ENCODE data around the gene ACHE.
"Not testable (repeated sequence)": the region's sequence is repeated elsewhere in the genome, so short reads cannot be mapped to it uniquely, and the experiment has no call there.

Gene ACHE

DNA sequence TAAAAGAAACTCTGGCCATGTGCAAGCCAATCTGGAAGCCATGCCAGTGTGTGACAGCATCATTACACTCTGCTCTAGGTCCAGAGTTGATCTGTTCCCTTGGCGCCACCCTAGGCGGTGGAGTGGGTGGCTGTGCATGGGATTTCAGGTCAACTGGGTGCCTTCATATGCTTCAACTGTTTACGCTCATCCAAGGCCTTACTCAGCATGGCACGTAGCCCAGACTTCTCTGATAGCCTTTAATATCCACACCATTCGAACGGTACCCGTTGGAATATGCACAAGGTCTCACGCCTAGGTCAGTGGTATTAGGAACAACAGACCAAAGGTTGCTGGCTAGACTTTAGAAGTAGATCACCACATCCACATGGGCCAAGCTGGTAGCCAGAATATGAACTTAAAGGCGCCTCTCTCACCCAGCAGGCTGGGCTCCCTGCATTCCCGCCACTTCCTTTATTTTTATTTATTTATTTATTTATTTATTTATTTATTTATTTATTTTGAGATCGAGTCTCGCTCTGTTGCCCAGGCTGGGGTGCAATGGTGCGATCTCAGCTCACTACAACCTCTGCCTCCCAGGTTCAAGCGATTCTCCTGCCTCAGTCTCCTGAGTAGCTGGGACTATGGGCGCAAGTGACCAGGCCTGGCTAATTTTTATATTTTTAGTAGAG is 18.7 kb upstream of the ACHE start:
- FAIRE-seq (no peak), DNase-seq (ENCODE audit: insufficient read length) (no peak)
- TF ChIP-seq POLR2AphosphoS5 (IDR thresholded peaks at IDR 0.05; ENCODE audit: low read depth, low read length), result no peak
- no peak for TF ChIP-seq TAF1 (IDR thresholded peaks at IDR 0.05; ENCODE audit: borderline replicate concordance, low read depth, low read length)
- no peak for TF ChIP-seq POLR2A (IDR thresholded peaks at IDR 0.05; ENCODE audit: low read depth, low read length)

DNA sequence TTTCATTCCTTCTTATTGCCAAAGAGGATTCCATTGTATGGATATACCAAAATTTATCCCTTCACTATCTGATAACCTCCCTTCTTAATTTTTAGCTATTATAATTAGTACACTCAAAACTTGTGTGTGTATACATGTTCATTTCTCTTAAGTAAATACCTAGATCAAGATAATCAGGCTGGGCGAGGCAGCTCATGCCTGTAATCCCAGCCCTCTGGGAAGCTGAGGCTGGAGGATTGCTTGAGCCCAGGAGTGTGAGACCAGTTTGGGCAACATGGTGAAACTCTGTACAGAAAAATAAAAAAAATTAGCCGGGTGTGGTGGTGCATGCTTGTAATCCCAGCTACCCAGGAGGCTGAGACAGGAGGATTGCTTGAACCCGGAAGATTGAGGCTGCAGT is 15.8 kb upstream of the ACHE start:
- FAIRE-seq (no peak), DNase-seq (ENCODE audit: insufficient read length) (no peak)
- TF ChIP-seq POLR2AphosphoS5 (IDR thresholded peaks at IDR 0.05; ENCODE audit: low read depth, low read length) (no peak), TAF1 (IDR thresholded peaks at IDR 0.05; ENCODE audit: borderline replicate concordance, low read depth, low read length) (no peak), POLR2A (IDR thresholded peaks at IDR 0.05; ENCODE audit: low read depth, low read length) (no peak)

DNA sequence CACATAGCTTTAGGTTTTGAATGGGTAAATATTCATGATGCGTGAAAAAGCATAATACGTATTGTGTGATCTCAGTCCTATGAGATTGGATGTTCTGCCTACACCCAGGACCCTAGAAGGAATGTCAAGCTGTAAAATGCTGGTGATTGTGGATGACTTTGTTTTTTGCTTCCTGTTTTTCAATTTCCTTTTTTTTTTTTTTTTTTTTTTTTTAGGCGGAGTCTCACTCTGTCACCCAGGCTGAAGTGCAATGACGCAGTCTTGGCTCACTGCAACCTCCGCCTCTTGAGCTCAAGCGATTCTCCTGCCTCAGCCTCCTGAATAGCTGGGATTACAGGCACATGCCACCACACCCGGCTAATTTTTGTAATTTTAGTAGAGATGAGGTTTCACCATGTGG is 14.8 kb upstream of the ACHE start:
- not testable (repeated sequence) for DNase-seq (ENCODE audit: insufficient read length); FAIRE-seq

DNA sequence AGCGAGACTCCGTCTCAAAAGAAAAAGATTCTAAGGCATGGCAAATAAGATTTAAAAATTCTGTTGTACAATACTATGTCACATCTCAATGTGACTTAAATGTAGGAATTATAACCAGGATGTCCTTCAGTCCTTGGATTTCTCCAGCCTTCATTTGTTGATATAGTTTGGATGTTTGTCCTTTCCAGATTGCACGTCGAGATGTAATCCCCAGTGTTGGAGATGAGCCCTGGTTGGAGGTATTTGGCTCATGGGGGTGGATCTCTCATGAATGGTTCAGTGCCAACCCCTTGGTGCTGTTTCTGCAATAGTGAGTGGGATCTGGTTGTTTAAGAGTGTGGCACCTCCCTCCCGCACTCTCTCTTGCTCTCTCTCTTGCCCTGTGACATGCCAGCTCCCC is 12.8 kb upstream of the ACHE start:
- no peak for FAIRE-seq
- TF ChIP-seq POLR2A (IDR thresholded peaks at IDR 0.05; ENCODE audit: low read depth, low read length) (no peak), POLR2AphosphoS5 (IDR thresholded peaks at IDR 0.05; ENCODE audit: low read depth, low read length) (no peak), TAF1 (IDR thresholded peaks at IDR 0.05; ENCODE audit: borderline replicate concordance, low read depth, low read length) (no peak)
- DNase-seq (ENCODE audit: insufficient read length), result no peak

DNA sequence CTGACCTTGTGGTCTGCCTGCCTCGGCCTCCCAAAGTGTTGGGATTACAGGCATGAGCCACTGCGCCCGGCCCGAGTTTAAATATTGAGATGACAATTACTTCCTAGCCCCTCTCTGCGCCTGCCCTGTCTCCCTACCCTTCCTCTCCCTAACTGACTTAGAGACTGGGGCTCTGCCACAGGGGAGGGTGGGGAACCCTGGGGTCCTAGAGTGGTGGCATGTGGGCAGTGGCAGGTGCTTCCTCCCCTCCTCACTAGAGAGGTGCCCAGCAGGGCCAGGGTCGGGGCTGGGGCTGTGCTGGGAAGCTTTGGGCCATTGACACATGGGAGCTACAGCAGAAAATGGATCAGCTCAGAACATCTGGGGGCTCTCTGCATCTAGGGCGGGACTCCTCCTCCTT is 7.0 kb upstream of the ACHE start:
- no peak for DNase-seq (ENCODE audit: insufficient read length)
- no peak for FAIRE-seq
- TF ChIP-seq TAF1 (IDR thresholded peaks at IDR 0.05; ENCODE audit: borderline replicate concordance, low read depth, low read length) (no peak), POLR2AphosphoS5 (IDR thresholded peaks at IDR 0.05; ENCODE audit: low read depth, low read length) (no peak), POLR2A (IDR thresholded peaks at IDR 0.05; ENCODE audit: low read depth, low read length) (no peak)

DNA sequence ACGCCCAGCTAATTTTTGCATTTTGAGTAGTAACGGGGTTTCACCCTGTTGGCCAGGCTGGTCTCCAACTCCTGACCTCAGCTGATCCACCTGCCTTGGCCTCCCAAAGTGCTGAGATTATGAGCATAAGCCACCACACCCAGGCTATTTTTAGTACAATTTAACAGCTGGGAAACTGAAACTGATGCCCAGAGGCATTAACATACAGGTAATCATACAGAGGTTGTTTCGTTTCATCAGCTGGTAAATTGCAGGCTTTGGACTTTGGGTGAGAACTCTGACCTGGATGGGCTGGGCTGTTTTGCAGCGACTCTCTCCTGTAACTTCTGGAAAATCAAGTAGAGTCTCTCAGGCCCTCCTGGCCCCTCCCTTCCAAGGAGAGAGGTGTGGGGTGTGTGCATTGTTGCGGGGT is 6.2 kb upstream of the ACHE start:
- no peak for TF ChIP-seq TAF1 (IDR thresholded peaks at IDR 0.05; ENCODE audit: borderline replicate concordance, low read depth, low read length)
- no peak for TF ChIP-seq POLR2AphosphoS5 (IDR thresholded peaks at IDR 0.05; ENCODE audit: low read depth, low read length)
- no peak for TF ChIP-seq POLR2A (IDR thresholded peaks at IDR 0.05; ENCODE audit: low read depth, low read length)
- FAIRE-seq (no peak), DNase-seq (ENCODE audit: insufficient read length) (no peak)

DNA sequence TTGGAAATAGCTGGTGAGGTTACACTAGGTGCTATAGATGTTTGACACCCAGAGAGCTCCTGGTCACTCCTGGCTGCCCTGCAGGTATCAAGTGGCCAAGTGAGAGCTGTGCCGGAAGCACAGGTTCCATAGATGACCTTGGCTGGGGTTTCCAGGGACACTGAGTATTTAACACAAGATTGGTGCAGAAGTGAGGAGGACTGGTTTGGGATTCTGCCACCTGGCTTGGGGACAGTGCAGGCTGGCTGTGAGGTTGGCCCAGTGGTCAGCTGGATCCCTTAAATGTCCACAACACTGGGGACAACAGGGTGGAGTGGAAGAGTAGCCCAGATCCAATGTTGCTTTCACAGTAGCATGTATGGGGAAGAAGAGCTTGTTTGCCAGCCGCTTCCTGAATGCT is 5.3 kb upstream of the ACHE start:
- no peak for TF ChIP-seq POLR2A (IDR thresholded peaks at IDR 0.05; ENCODE audit: low read depth, low read length)
- no peak for TF ChIP-seq TAF1 (IDR thresholded peaks at IDR 0.05; ENCODE audit: borderline replicate concordance, low read depth, low read length)
- no peak for TF ChIP-seq POLR2AphosphoS5 (IDR thresholded peaks at IDR 0.05; ENCODE audit: low read depth, low read length)
- no peak for FAIRE-seq
- no peak for DNase-seq (ENCODE audit: insufficient read length)

DNA sequence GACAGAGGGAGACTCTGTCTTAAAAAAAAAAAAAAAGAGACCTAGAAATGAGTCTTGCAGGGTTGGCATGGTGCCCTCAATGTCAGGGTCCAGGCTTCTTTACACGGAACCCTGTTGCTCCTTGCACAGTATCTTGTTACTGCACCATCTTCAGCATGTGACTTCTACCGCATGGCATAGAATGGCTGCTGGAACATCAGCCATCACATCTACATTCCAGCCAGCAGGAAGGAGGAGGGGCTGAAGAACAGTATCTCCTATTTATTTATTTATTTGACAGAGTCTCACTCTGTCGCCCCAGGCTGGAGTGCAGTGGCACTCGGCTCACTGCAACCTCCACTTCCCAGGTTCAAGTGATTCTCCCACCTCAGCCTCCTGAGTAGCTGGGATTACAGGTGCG is 3.7 kb upstream of the ACHE start:
- DNase-seq (ENCODE audit: insufficient read length), result no peak
- FAIRE-seq, result no peak

DNA sequence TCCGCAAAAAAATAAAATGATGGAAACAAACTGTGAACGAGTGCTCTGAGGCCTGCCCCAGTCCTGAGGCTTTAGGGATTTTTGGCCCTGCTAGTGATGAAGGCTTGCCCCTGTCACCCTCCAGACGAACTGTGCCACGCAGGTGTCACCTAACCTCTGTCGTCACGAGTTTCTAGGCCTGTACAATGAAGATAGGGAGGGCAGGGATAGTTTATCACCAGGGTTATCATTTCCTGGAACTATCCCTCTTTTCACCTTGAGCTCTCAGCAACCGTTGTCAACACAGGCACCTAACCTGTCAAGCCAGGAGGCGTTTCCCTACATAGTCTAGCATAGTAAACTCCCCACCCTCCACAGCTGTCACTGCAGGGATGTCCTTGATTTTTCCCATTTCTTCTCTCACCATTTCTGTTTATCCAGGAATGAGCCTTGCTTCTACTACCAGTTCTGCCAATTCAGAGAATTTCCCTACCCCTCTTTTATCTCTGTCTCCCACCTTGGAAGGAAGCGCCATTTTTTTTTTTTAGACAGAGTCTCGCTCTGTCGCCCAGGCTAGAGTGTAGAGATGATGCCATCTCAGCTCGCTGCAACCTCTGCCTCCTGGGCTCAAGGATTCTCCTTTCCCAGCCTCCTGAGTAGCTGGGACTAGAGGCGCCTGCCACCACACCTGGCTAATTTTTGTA is 2.2 kb upstream of the ACHE start:
- FAIRE-seq (no peak), DNase-seq (ENCODE audit: insufficient read length) (no peak)
- TF ChIP-seq POLR2A (IDR thresholded peaks at IDR 0.05; ENCODE audit: low read depth, low read length) (no peak), POLR2AphosphoS5 (IDR thresholded peaks at IDR 0.05; ENCODE audit: low read depth, low read length) (no peak), TAF1 (IDR thresholded peaks at IDR 0.05; ENCODE audit: borderline replicate concordance, low read depth, low read length) (no peak)

More for the DNA sequence above, 3.7 kb upstream of the ACHE start:
- TF ChIP-seq POLR2A (IDR thresholded peaks at IDR 0.05; ENCODE audit: low read depth, low read length) (no peak), POLR2AphosphoS5 (IDR thresholded peaks at IDR 0.05; ENCODE audit: low read depth, low read length) (no peak), TAF1 (IDR thresholded peaks at IDR 0.05; ENCODE audit: borderline replicate concordance, low read depth, low read length) (no peak)

DNA sequence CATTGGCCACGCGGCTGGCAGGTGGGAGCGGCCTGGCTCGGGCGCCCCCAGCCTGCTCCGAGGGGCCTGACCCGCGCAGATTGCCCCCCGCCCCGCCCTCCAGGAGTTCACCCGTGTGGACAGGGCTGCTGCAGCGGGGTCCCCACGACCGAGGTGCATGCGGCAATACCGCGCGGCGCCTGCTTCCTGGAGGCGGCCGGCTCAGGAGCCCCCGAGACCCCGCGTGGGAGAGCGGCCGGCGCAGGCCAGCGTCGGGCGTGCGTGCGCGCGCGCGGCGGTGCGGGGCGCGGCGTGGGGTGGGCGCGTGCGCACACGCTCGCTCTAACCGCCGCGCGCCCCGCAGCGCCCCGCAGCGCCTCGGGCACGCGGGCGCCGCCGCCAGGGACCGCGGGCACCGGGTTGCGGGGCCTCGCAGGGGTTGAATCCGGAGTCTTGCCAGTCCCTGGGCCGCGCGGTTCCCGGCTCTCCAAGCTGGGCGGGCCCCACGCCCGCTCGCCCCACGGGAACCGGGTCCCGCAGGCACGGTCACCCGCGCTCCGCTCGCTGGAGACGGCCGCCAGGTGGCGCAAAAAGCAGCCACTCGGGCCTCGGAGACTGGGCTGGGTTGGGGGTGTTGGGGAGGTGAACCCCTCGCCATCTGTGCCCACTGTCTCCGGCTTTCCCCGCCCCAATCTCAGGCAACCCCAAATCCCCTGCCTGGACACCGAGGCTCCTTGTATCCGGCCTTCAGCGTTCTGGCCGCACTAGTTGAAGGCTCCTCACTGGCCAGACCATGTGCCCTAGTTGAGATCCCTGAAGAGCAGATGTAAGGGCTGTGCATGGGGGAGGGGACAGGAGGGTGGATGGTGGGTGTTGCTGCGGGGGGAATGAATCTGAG is 1.3 kb upstream of the ACHE start:
- TF ChIP-seq TAF1 (IDR thresholded peaks at IDR 0.05; ENCODE audit: borderline replicate concordance, low read depth, low read length) (no peak), POLR2AphosphoS5 (IDR thresholded peaks at IDR 0.05; ENCODE audit: low read depth, low read length) (no peak)
- DNase-seq (ENCODE audit: insufficient read length), result no peak
- peak; percentile 40 for FAIRE-seq

DNA sequence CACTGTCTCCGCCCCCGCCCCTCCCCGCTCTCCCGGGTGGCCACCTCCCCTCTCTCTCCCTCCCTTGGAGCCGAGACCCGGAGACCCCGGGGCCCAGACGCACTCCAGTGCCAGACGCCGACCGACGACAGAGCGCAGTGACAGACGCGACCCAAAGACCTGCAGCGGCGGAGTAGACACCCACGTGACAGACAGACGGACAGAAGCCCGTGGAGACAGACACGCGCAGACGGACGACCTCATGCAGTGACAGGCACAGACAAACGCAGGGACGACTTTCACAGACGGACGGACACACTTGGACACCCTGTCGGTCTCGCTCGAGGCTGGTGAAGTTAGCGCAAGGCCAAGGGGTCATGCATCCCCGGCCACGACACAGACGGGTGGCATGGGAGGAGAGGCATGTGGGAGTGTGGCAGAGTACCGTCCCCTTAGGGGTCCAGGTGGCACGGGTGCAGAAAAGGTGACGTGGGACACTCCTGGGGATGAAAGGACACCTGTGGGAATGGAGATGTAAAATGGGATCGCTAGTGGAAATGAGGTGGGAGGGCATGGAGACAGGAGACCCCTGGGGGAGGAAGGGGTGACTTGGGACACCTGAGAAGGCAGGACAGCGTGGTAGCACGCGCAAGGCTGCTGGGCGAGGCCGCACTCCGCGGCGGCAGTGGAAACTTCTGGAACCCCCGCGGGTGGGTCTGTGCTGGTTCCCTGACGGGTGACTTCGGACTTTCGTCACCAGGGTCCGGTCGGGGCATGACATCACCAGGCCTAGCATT is 456 bp upstream of the ACHE start:
- FAIRE-seq (peak; percentile 56), DNase-seq (ENCODE audit: insufficient read length) (no peak)
- TF ChIP-seq POLR2A (IDR thresholded peaks at IDR 0.05; ENCODE audit: low read depth, low read length) (no peak), TAF1 (IDR thresholded peaks at IDR 0.05; ENCODE audit: borderline replicate concordance, low read depth, low read length) (no peak), POLR2AphosphoS5 (IDR thresholded peaks at IDR 0.05; ENCODE audit: low read depth, low read length) (no peak)

Measured in GM12892 (cell line).